ENCODE measurements around the gene NGB.

The NGB gene

GRCh38 chr14:77260631-77261030 lies 10.4 kb downstream of the NGB start:
- no peak for DNase-seq

- no peak for DNase-seq
These were observed 10.8 kb downstream of the NGB start for GRCh38 chr14:77260199-77260598.

- DNase-seq = no peak
These were observed 11.8 kb downstream of the NGB start for GRCh38 chr14:77259025-77259715.

- DNase-seq = no peak
These were observed 12.4 kb downstream of the NGB start for GRCh38 chr14:77258566-77258965.

GRCh38 chr14:77257700-77258099 lies 13.3 kb downstream of the NGB start:
- no peak for DNase-seq

- no peak for DNase-seq
These were observed 14.3 kb downstream of the NGB start for GRCh38 chr14:77256694-77257093.

GRCh38 chr14:77253333-77254190 lies 17.4 kb downstream of the NGB start:
- DNase-seq = no peak

- no peak for DNase-seq
These were observed 19.1 kb downstream of the NGB start for GRCh38 chr14:77251870-77252269.

GRCh38 chr14:77250927-77251326 lies 20.1 kb downstream of the NGB start:
- DNase-seq = no peak

- DNase-seq = no peak
These were observed 21.7 kb downstream of the NGB start for GRCh38 chr14:77249286-77249685.

GRCh38 chr14:77248666-77249065 lies 22.3 kb downstream of the NGB start:
- no peak for DNase-seq

GRCh38 chr14:77246784-77247183 lies 24.2 kb downstream of the NGB start:
- DNase-seq = no peak

- no peak for DNase-seq
These were observed 25.2 kb downstream of the NGB start for GRCh38 chr14:77245820-77246219.

GRCh38 chr14:77243853-77244252 lies 27.2 kb downstream of the NGB start:
- no peak for DNase-seq

GRCh38 chr14:77242752-77243151 lies 28.3 kb downstream of the NGB start:
- no peak for DNase-seq

- no peak for DNase-seq
These were observed 29.1 kb downstream of the NGB start for GRCh38 chr14:77241955-77242354.

GRCh38 chr14:77240336-77240915 lies 30.6 kb downstream of the NGB start:
- no peak for DNase-seq

- no peak for DNase-seq
These were observed 31.6 kb downstream of the NGB start for GRCh38 chr14:77239412-77239811.

- no peak for DNase-seq
These were observed 32.0 kb downstream of the NGB start for GRCh38 chr14:77238996-77239395.

GRCh38 chr14:77238356-77238755 lies 32.6 kb downstream of the NGB start:
- no peak for DNase-seq

- DNase-seq = no peak
These were observed 34.2 kb downstream of the NGB start for GRCh38 chr14:77236814-77237213.

- no peak for DNase-seq
These were observed 39.3 kb downstream of the NGB start for GRCh38 chr14:77231721-77232120.

GRCh38 chr14:77230914-77231313 lies 40.1 kb downstream of the NGB start:
- no peak for DNase-seq

GRCh38 chr14:77228056-77228455 lies 43.0 kb downstream of the NGB start:
- DNase-seq = no peak

Data from NCI-H1105 (cell line).